Effector memory CD8-positive, alpha-beta T cell (primary cell): ENCODE data around the gene SLC27A4.

Experiments
- ATAC-seq: fragments of 150-1000 bp; cut with Tn5 transposase; replicated peaks from 2 replicates; pipeline ENCODE4 v1.10.0; 2021; ENCODE audit warnings: mild to moderate bottlenecking, moderate library complexity
- DNase-seq, 3 experiments: peaks; one replicate each; pipeline ENCODE4 v3.0.0; 2021
- H3K27ac Mint-ChIP-seq, 2 donors: one replicate each; pipeline ENCODE4 v1.8.0; 2022; ENCODE audit warnings: mild to moderate bottlenecking in 2 of 2, mixed read lengths in 2 of 2, moderate library complexity in 2 of 2
- H3K27me3 Mint-ChIP-seq, 2 donors: one replicate each; pipeline ENCODE4 v1.8.0; 2022; ENCODE audit warnings: mixed read lengths in 2 of 2
- H3K36me3 Mint-ChIP-seq: one replicate; pipeline ENCODE4 v1.8.0; 2022; ENCODE audit warnings: mild to moderate bottlenecking, moderate library complexity, mixed read lengths; ENCODE audit not compliant: insufficient read depth
- H3K4me1 Mint-ChIP-seq, 2 donors: one replicate each; pipeline ENCODE4 v1.8.0; 2022; ENCODE audit warnings: low read depth in 2 of 2, mixed read lengths in 2 of 2
- H3K4me3 Mint-ChIP-seq, 2 donors: one replicate each; pipeline ENCODE4 v1.8.0; 2022; ENCODE audit warnings: mild to moderate bottlenecking in 2 of 2, mixed read lengths in 2 of 2, moderate library complexity in 2 of 2
- H3K9me3 Mint-ChIP-seq, 2 donors: one replicate each; pipeline ENCODE4 v1.8.0; 2022; ENCODE audit warnings: mixed read lengths in 2 of 2

Gene SLC27A4

GRCh38 chr9:128316421-128316820, 23.9 kb upstream of the SLC27A4 start:
- H3K4me3 Mint-ChIP-seq: no peak overlapping the region
- H3K27ac Mint-ChIP-seq: peak overlapping the region in 1 of 2 donors; percentile 39
- H3K4me1 Mint-ChIP-seq: no peaks in the 10 kb centered on the region
- DNase-seq (no peak), ATAC-seq (no peak)
- no peaks in the 10 kb centered on the region for H3K9me3 Mint-ChIP-seq
- H3K36me3 Mint-ChIP-seq: peaks cover 49% of the 10 kb centered on the region
- H3K27me3 Mint-ChIP-seq: no peaks in the 10 kb centered on the region

DNA sequence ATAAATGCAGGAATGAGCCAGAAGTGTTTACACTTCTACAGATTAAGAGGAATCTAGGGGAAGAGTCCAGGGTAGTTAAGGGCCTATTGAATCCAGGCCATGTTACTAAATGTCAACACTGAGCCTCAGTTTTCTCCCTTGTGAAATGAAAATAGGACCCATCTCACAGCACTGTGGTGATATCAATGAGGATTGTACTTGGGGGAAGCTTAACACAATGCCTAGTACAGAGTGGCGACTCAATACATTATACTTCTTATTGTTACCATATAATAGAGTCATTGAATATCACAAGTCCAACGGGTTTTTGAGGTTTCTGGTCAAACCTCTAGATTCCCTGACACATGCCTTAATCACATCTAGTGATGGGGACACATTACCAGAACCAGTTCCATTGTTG, 22.7 kb upstream of the SLC27A4 start:
- DNase-seq: no peak
- Mint-ChIP-seq H3K27me3 (no peaks in the 10 kb centered on the region), H3K4me3 (no peak overlapping the region), H3K4me1 (peaks cover 0 to 4% of the 10 kb centered on the region in 2 donors), H3K9me3 (no peaks in the 10 kb centered on the region), H3K36me3 (peaks cover 45% of the 10 kb centered on the region), H3K27ac (peak overlapping the region in 1 of 2 donors; percentile 39)
- no peak for ATAC-seq

DNA sequence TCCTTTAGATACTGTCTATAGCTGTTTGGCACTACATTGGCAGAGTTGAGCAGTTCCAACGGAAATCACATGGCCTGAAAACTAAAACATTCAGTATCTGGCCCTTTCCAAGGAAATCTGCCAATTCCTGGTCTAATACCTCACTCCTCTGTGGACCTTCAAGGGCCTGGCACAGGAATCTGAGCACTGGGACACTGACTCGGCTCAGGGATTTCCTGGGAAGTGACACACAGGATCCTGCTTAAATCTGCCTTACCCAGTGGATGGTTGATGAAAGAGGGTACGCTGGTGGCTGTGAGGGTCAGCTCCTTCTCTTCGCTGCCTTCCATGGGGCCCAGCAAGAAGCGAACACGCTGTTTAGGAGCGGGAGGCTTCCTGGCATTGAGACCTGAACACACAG, 19.0 kb upstream of the SLC27A4 start:
- peak overlapping the region; percentile 95 to 96 for H3K27ac Mint-ChIP-seq

DNA sequence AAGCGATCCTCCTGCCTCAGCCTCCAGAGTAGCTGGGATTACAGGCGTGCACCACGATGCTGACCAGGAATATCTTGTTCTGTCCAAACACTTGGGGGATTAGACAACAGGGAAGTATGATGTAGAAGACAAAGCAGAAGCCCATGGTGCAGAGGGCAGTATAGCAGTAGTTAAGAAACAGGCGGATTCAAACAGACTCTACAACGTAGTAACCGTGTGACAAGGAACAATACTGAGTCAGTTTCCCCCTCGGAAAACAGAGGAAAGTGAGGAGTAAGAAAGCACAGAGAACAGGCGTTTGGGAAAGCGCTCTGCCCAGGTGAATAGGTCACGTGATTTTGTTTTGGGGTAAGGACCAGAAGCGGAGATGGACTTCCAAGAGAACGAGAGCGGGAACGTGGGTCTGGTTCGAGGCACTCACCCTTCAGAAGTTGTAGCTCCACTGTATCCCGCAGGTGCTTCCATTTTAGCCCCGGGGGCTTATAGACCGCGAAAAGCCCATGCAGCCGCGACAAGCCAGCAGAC, 18.4 kb upstream of the SLC27A4 start:
- no peaks in the 10 kb centered on the region for H3K27me3 Mint-ChIP-seq
- peaks cover 17% of the 10 kb centered on the region in 2 donors for H3K4me1 Mint-ChIP-seq
- peak overlapping the region; percentile 91 to 95 for H3K4me3 Mint-ChIP-seq
- no peak for ATAC-seq
- no peaks in the 10 kb centered on the region for H3K9me3 Mint-ChIP-seq
- DNase-seq: no peak
- peaks cover 31% of the 10 kb centered on the region for H3K36me3 Mint-ChIP-seq
- H3K27ac Mint-ChIP-seq: peak overlapping the region; percentile 95 to 96

More for the DNA sequence above, 19.0 kb upstream of the SLC27A4 start:
- Mint-ChIP-seq H3K4me1 (peaks cover 17% of the 10 kb centered on the region in 2 donors), H3K36me3 (peaks cover 37% of the 10 kb centered on the region), H3K27me3 (no peaks in the 10 kb centered on the region), H3K4me3 (peak overlapping the region; percentile 91 to 95), H3K9me3 (no peaks in the 10 kb centered on the region)
- DNase-seq: no peak
- no peak for ATAC-seq

DNA sequence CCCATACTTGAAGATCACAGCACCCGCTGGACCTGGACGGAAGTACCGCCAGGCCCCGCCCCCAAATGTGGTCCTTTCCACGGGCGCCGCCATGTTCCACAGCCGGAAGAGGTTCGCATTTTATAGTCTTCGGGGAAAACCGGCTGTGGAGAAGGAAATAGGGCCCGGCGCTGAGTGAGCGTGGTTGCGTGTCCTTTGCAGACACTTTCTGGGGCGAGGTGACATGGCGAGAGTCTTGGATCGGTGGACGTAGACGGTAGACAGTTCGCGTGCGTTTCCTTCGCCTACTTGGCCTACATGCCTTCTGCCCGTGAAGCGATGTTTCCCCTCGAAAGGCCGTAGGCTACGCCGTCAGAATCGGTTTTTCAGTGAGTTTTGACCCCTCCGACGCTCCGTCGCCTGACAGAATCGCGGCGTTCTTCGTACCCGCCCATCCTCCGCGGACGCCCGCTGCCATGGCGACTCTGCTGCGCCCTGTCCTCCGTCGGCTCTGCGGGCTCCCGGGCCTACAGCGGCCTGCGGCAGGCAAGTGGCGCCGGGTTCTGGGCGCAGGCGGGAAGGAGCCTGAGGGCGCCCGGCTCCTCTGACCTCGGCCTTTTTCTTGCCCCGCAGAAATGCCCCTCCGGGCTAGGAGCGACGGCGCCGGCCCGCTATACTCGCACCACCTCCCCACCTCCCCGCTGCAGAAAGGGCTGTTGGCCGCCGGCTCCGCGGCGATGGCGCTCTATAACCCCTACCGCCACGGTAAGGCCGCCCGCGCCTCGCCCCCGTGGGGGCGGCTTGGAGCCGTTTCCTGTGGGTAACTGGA, 17.7 kb upstream of the SLC27A4 start, which contains the start of the genes COQ4 and TRUB2:
Gene COQ4 (plus strand): TSS at position 436 of the 808 bp plus-strand sequence. CDS start 20 bp downstream, at position 456.
Gene TRUB2 (minus strand): TSS at position 44 of the 808 bp plus-strand sequence. CDS start 39 bp downstream, at position 5.
- peak; percentile 88 to 93 (median 89) for DNase-seq
- Mint-ChIP-seq H3K4me1 (peaks cover 17% of the 10 kb centered on the region in 2 donors), H3K9me3 (no peaks in the 10 kb centered on the region), H3K27ac (peak within 1 kb of the TSS; percentile 95 to 96), H3K27me3 (no peaks in the 10 kb centered on the region), H3K4me3 (peak within 1 kb of the TSS; percentile 91 to 95), H3K36me3 (peaks cover 28% of the 10 kb centered on the region)
- peak; percentile 86 for ATAC-seq

DNA sequence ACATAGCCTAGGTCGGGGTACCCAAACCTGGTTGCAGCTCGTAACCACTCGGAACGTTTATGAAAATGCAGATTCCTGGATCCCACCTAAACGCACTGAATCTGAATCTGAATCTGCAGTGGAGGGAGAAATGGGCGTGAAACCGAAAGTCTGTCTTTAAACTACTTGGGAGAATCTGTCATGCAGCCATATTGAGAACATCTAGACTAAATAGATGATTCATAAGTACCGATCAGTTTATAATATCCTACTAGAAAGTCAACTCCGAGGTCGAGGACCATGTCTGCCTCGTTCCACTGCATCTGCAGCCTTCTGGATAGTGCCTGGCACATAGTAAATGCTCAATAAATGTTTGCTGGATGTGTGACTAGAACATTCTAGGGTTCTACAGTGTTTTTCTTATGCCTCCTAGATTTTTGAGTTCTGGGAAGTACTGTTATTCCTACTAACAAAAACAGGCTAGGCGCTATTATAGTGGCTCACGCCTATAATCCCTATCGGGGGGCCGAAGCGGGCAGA, 17.1 kb upstream of the SLC27A4 start:
- ATAC-seq (peak; percentile 2), DNase-seq (no peak)
- Mint-ChIP-seq H3K9me3 (no peaks in the 10 kb centered on the region), H3K27me3 (no peaks in the 10 kb centered on the region), H3K27ac (peak overlapping the region; percentile 95 to 96), H3K4me3 (peak overlapping the region; percentile 91 to 95), H3K36me3 (peaks cover 24% of the 10 kb centered on the region), H3K4me1 (peaks cover 17% of the 10 kb centered on the region in 2 donors)

DNA sequence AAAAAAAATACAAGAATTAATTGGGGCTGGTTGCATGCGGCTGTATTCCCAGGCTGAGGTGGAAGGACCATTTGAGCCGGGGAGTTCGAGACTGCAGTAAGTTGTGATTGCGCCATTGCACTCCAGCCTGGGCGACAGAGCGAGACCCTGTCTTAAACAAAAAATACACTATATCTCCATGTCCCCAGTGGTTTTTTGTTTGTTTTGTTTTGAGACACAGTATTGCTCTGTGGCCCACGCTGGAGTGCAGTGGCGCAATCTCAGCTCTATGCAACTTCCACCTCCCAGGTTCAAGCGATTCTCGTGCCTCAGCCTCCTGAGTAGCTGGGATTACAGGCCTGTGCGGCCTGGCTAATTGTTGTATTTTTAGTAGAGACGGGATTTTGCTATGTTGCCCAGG, 16.5 kb upstream of the SLC27A4 start:
- ATAC-seq (no peak), DNase-seq (no peak)
- Mint-ChIP-seq H3K4me3 (peak overlapping the region; percentile 91 to 95), H3K36me3 (peaks cover 24% of the 10 kb centered on the region), H3K4me1 (peaks cover 17% of the 10 kb centered on the region in 2 donors), H3K9me3 (no peaks in the 10 kb centered on the region), H3K27me3 (no peaks in the 10 kb centered on the region), H3K27ac (peak overlapping the region; percentile 95 to 96)

GRCh38 chr9:128324401-128324800, 15.9 kb upstream of the SLC27A4 start:
- H3K4me3 Mint-ChIP-seq: peak overlapping the region; percentile 91 to 95
- H3K27me3 Mint-ChIP-seq: no peaks in the 10 kb centered on the region
- no peaks in the 10 kb centered on the region for H3K9me3 Mint-ChIP-seq
- H3K27ac Mint-ChIP-seq: peak overlapping the region in 1 of 2 donors; percentile 64
- no peak for DNase-seq
- H3K4me1 Mint-ChIP-seq: peaks cover 17% of the 10 kb centered on the region in 2 donors
- no peak for ATAC-seq
- H3K36me3 Mint-ChIP-seq: peaks cover 24% of the 10 kb centered on the region

DNA sequence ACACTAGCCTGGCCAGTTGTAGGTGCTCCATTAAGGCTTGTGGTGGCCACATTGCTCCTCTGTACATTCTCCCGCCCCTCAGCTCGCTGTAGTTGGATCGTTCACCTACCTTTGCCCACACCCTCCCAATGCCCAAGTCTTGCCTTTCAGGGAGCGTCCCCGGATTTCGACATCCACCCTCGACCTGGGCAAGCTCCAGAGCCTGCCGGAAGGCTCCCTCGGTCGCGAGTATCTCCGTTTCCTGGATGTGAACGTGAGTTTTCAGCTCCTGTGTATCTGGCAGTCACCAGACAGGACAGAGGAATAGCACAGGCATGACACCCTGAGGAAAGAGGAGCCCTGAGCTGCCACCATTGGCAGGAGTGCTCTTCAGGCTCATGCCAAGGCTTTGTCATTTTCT, 14.7 kb upstream of the SLC27A4 start:
- peaks cover 20% of the 10 kb centered on the region for H3K36me3 Mint-ChIP-seq
- no peak for ATAC-seq
- no peaks in the 10 kb centered on the region for H3K9me3 Mint-ChIP-seq
- no peak overlapping the region for H3K4me3 Mint-ChIP-seq
- DNase-seq: no peak
- peaks cover 17% of the 10 kb centered on the region in 2 donors for H3K4me1 Mint-ChIP-seq
- H3K27me3 Mint-ChIP-seq: no peaks in the 10 kb centered on the region
- peak overlapping the region in 1 of 2 donors; percentile 25 for H3K27ac Mint-ChIP-seq

GRCh38 chr9:128333451-128333869, 6.9 kb upstream of the SLC27A4 start:
- Mint-ChIP-seq H3K36me3 (peaks cover 9% of the 10 kb centered on the region), H3K4me3 (no peak overlapping the region), H3K9me3 (no peaks in the 10 kb centered on the region), H3K27me3 (no peaks in the 10 kb centered on the region), H3K4me1 (no peaks in the 10 kb centered on the region), H3K27ac (peak overlapping the region in 1 of 2 donors; percentile 18)
- DNase-seq (no peak), ATAC-seq (no peak)

- no peak overlapping the region for H3K27ac Mint-ChIP-seq
- H3K4me3 Mint-ChIP-seq: no peak overlapping the region
Measured at GRCh38 chr9:128335161-128335560, 5.2 kb upstream of the SLC27A4 start.

DNA sequence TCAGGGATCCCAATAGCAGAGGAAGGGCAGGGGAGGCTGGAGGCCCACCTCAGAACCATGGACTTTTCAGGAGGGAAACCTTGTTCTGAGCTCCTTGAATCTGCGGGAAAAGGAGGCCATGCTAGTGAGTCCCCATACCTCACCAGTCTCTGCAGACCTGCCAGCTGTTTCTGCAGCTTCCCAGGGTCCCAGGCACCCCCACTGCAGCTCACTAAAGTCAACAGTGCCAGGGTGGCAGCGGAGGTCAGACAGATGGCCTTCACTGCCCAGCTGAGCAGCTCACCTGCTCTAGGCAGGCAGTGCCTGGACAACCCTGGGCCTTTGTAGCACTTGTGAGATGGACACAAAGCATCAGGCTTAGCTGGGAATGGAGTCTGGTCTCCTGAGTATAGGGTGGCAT, 4.4 kb upstream of the SLC27A4 start:
- Mint-ChIP-seq H3K36me3 (peaks cover 12% of the 10 kb centered on the region), H3K27me3 (no peaks in the 10 kb centered on the region)

More at GRCh38 chr9:128335161-128335560, 5.2 kb upstream of the SLC27A4 start:
- no peaks in the 10 kb centered on the region for H3K9me3 Mint-ChIP-seq
- ATAC-seq (no peak), DNase-seq (no peak)
- peaks cover 11% of the 10 kb centered on the region for H3K36me3 Mint-ChIP-seq
- no peaks in the 10 kb centered on the region for H3K4me1 Mint-ChIP-seq
- no peaks in the 10 kb centered on the region for H3K27me3 Mint-ChIP-seq

GRCh38 chr9:128337936-128338335, 2.4 kb upstream of the SLC27A4 start:
- ATAC-seq (no peak), DNase-seq (no peak)
- Mint-ChIP-seq H3K9me3 (no peaks in the 10 kb centered on the region), H3K4me1 (peaks cover 4 to 6% of the 10 kb centered on the region in 2 donors), H3K36me3 (peaks cover 4% of the 10 kb centered on the region), H3K27ac (no peak overlapping the region), H3K4me3 (no peak overlapping the region), H3K27me3 (no peaks in the 10 kb centered on the region)

More for the DNA sequence above, 4.4 kb upstream of the SLC27A4 start:
- Mint-ChIP-seq H3K27ac (no peak overlapping the region), H3K4me1 (no peaks in the 10 kb centered on the region), H3K9me3 (no peaks in the 10 kb centered on the region), H3K4me3 (no peak overlapping the region)
- ATAC-seq (no peak), DNase-seq (no peak)
